ENCODE measurements around the gene STXBP5. TPM values are rescaled to one million over a fixed set of nuclear protein-coding genes. Genes with fewer than 3 reads are reported as not detected.
A peak's percentile ranks its signal among the peaks of the same experiment; 100 is the strongest.

Gene STXBP5
- polyA plus RNA-seq (2011; rRNA removed) (17.8 and 23.6 TPM in 2 replicates), polyA plus RNA-seq (2017; fragmentation: RNase III; extraction: RNeasy Plus Mini Kit Qiagen cat#74134 plus additional on column Dnase treatment) (8.7 to 10.8 TPM (median 10.7 TPM) in 3 replicates), polyA minus RNA-seq (2011; rRNA and poly(A)+ RNA removed) (27.4 and 33.1 TPM in 2 replicates)
- polyA plus RNA-seq (2012; cell fraction: cytosol; rRNA removed), result 3.6 TPM in 2 replicates
- 2.5 and 3.6 TPM in 2 replicates for polyA plus RNA-seq (2012; cell fraction: nucleus; rRNA removed)

DNA sequence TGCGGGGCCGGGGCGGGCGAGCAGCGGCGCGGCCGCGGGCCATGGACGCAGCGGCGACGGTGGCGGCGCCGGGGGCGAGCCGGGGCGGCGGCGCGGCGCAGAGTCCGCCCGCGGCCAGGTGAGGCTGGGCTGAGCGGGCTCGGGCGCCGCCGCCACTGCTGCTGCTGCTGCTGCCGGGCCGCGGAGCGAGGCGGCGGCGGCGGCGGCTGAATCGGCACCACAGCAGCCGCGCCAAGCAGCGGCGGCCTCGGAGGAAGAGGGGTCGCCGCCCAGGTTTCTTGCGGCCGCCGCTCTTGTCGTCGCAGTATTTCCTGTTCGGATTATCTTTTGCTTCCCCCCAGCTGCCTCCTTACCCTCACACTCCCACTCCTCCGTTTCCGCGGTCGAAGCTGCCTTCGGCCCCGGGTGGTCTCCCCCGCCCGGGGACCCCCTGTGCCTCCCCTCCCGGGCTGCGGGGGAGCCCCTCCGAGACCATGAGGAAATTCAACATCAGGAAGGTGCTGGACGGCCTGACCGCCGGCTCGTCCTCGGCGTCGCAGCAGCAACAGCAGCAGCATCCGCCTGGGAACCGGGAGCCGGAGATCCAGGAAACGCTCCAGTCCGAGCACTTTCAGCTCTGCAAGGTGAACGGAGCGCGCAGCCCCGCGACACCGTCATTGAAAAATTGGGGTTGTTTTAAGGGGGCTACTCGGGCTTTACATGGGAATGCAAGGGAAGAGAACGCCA is at the start of gene STXBP5:
Gene STXBP5 (plus strand): TSS at position 358 of the 726 bp plus-strand sequence. CDS start 116 bp downstream, at position 474.
- CTCF ChIA-PET, result interaction anchor here (1.5 kb wide), 1 partner anchor 302 kb away, joined by 4 read pairs; no protein-coding TSS in a partner anchor
- Histone ChIP-seq H3K4me2 (peak within 1 kb of the TSS; percentile 71), H3K4me3 (peak within 1 kb of the TSS; percentile 84), H3K4me1 (peaks cover 19% of the 10 kb centered on the region; the same call in 2 of the 3 replicates), H3K9me3 (no peaks in the 10 kb centered on the region), H3K27ac (peak within 1 kb of the TSS; percentile 95 to 100)
- DNase-seq (ENCODE audit: low read depth in 1 of 2, low spot score in 1 of 2) (peak in 1 of 2 experiments; percentile 32), ATAC-seq (peak in 1 of 2 experiments; percentile 35; a peak in 3 of 6 replicates), FAIRE-seq (no peak)
- WGBS (ENCODE audit: missing lambda C conversion rate), result under 1% methylated on average over 30 of the region's 85 CpGs
- TF ChIP-seq, protein P1, sequence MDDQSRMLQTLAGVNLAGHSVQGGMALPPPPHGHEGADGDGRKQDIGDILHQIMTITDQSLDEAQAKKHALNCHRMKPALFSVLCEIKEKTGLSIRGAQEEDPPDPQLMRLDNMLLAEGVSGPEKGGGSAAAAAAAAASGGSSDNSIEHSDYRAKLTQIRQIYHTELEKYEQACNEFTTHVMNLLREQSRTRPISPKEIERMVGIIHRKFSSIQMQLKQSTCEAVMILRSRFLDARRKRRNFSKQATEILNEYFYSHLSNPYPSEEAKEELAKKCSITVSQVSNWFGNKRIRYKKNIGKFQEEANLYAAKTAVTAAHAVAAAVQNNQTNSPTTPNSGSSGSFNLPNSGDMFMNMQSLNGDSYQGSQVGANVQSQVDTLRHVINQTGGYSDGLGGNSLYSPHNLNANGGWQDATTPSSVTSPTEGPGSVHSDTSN (IDR thresholded peaks at IDR 0.05), result no peak
- TF ChIP-seq RARB (CRISPR knock-in tag; IDR thresholded peaks at IDR 0.05), result no peak
- no peak for TF ChIP-seq TFCP2L1 (CRISPR knock-in tag; IDR thresholded peaks at IDR 0.05)
- no peak for TF ChIP-seq CHD4 (IDR thresholded peaks at IDR 0.05; ENCODE audit: borderline replicate concordance)
- peak in 1 of 2 experiments; percentile 4; a peak in 1 of 5 replicates for TF ChIP-seq JUN (IDR thresholded peaks at IDR 0.05)
- POLR2A ChIA-PET, result interaction anchor here (0.7 to 0.9 kb wide), 3 partner anchors 13 to 69 kb away, joined by 3 to 4 read pairs (median 3); no protein-coding TSS in a partner anchor

DNA sequence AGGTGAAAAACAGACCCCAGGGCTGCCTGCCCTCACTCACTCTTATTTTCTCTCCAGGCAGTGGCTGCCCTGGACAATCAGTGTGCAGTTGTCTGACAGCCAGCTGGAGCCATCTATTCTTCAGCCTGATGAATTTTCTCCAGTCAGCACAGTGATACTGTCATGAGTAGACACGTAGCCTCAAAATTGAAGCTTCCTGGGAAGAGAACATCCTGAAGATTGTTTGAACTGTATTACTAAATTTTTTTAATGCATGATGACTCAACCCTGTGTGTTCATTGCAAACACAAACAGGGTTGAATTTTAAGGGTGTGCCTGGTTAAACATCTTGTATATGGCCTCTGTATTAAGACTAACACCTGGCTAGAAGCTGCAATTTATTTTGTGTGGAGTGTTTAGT is 49.8 kb upstream of the STXBP5 start:
- no peaks in the 10 kb centered on the region for H3K9me3 ChIP-seq
- ChIA-PET POLR2A (interaction anchor here (0.9 kb wide), 1 partner anchor 13 kb away, joined by 3 read pairs; no protein-coding TSS in a partner anchor), CTCF (no interaction called here)
- 7% methylated on average over 1 of the region's 1 CpG for WGBS (ENCODE audit: missing lambda C conversion rate)
- H3K4me1 ChIP-seq, result peaks cover 40% of the 10 kb centered on the region
- ATAC-seq (peak; percentile 89 to 90), DNase-seq (ENCODE audit: low read depth in 1 of 2, low spot score in 1 of 2) (peak in 1 of 2 experiments; percentile 70), FAIRE-seq (no peak)
- TF ChIP-seq HEYL (CRISPR knock-in tag; IDR thresholded peaks at IDR 0.05) (no peak), MAFK (IDR thresholded peaks at IDR 0.05; ENCODE audit: partially characterized antibody) (peak; percentile 70), JUNB (IDR thresholded peaks at IDR 0.05) (peak; percentile 78), CEBPB (IDR thresholded peaks at IDR 0.05) (peak; percentile 23 to 60; a peak in 2 of 4 replicates), FOSL2 (IDR thresholded peaks at IDR 0.05) (peak; percentile 41; the same call in 1 of the 2 replicates), FOSL2 (CRISPR knock-in tag; IDR thresholded peaks at IDR 0.05) (peak; percentile 59), SMC3 (IDR thresholded peaks at IDR 0.05) (0 out of 3 replicates have a peak, but pooled peaks have one; percentile 14)
- TF ChIP-seq, protein P2, sequence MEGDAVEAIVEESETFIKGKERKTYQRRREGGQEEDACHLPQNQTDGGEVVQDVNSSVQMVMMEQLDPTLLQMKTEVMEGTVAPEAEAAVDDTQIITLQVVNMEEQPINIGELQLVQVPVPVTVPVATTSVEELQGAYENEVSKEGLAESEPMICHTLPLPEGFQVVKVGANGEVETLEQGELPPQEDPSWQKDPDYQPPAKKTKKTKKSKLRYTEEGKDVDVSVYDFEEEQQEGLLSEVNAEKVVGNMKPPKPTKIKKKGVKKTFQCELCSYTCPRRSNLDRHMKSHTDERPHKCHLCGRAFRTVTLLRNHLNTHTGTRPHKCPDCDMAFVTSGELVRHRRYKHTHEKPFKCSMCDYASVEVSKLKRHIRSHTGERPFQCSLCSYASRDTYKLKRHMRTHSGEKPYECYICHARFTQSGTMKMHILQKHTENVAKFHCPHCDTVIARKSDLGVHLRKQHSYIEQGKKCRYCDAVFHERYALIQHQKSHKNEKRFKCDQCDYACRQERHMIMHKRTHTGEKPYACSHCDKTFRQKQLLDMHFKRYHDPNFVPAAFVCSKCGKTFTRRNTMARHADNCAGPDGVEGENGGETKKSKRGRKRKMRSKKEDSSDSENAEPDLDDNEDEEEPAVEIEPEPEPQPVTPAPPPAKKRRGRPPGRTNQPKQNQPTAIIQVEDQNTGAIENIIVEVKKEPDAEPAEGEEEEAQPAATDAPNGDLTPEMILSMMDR (IDR thresholded peaks at IDR 0.05), result no peak
- peak overlapping the region; percentile 73 to 77; a peak in 5 of 6 replicates for H3K27ac ChIP-seq
- peak overlapping the region; percentile 59 for H3K4me2 ChIP-seq
- H3K4me3 ChIP-seq, result no peak overlapping the region

DNA sequence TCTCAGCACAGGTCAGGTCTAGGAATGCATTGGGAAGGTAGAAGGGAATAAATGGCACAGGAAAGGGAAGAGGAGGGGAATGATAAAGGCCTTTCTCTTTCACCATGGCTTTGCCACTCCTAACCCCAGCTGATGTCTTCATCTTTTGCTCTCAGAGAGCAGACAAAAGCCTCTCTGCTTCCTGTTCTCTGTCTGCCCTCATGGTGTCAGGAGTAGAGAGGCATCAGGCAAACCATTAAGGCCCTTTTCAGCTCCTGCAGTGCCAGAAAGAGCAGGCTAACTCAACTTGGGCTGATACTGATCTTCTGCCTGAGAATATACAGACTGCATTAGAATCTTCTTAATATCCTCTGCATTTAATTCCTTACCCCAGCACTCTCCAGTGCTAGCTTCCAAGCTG is 48.0 kb upstream of the STXBP5 start:
- no peak for DNase-seq (ENCODE audit: low read depth in 1 of 2, low spot score in 1 of 2)
- Histone ChIP-seq H3K4me2 (peak overlapping the region; percentile 47), H3K4me1 (peaks cover 40% of the 10 kb centered on the region), H3K9me3 (no peaks in the 10 kb centered on the region), H3K4me3 (no peak overlapping the region), H3K27ac (peak overlapping the region; percentile 68 to 72)
- POLR2A ChIA-PET, result interaction anchor here (1.1 kb wide), 1 partner anchor 47 kb away, joined by 3 read pairs; no protein-coding TSS in a partner anchor
- TF ChIP-seq CHD4 (IDR thresholded peaks at IDR 0.05; ENCODE audit: borderline replicate concordance), result no peak
- no peak for TF ChIP-seq RCOR1 (IDR thresholded peaks at IDR 0.05; ENCODE audit: low read depth, low read length)
- TF ChIP-seq FOSB (CRISPR knock-in tag; IDR thresholded peaks at IDR 0.05), result no peak
- no peak for TF ChIP-seq TFCP2L1 (CRISPR knock-in tag; IDR thresholded peaks at IDR 0.05)
- TF ChIP-seq MAFK (IDR thresholded peaks at IDR 0.05; ENCODE audit: partially characterized antibody), result no peak
- TF ChIP-seq MAZ (IDR thresholded peaks at IDR 0.05; ENCODE audit: borderline replicate concordance, low read depth, low read length), result no peak
- TF ChIP-seq HEYL (CRISPR knock-in tag; IDR thresholded peaks at IDR 0.05), result no peak
- TF ChIP-seq JUN (IDR thresholded peaks at IDR 0.05), result no peak
- TF ChIP-seq NPAS2 (CRISPR knock-in tag; IDR thresholded peaks at IDR 0.05; ENCODE audit: borderline replicate concordance), result no peak
- no peak for TF ChIP-seq HOXB5 (CRISPR knock-in tag; IDR thresholded peaks at IDR 0.05)
- TF ChIP-seq MYC (IDR thresholded peaks at IDR 0.05; ENCODE audit: borderline replicate concordance, low read length), result no peak
- no peak for TF ChIP-seq ZNF302 (CRISPR knock-in tag; IDR thresholded peaks at IDR 0.05)
- no peak for TF ChIP-seq JUNB (IDR thresholded peaks at IDR 0.05)
- TF ChIP-seq TP53 (CRISPR knock-in tag; IDR thresholded peaks at IDR 0.05), result no peak
- TF ChIP-seq SREBF2 (IDR thresholded peaks at IDR 0.05), result no peak
- TF ChIP-seq NR3C1 (IDR thresholded peaks at IDR 0.05), result no peak
- TF ChIP-seq ZC3H11A (IDR thresholded peaks at IDR 0.05), result no peak
- TF ChIP-seq, protein P3, sequence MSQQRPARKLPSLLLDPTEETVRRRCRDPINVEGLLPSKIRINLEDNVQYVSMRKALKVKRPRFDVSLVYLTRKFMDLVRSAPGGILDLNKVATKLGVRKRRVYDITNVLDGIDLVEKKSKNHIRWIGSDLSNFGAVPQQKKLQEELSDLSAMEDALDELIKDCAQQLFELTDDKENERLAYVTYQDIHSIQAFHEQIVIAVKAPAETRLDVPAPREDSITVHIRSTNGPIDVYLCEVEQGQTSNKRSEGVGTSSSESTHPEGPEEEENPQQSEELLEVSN (IDR thresholded peaks at IDR 0.05; ENCODE audit: borderline replicate concordance, low read depth), result no peak
- TF ChIP-seq, protein P4, sequence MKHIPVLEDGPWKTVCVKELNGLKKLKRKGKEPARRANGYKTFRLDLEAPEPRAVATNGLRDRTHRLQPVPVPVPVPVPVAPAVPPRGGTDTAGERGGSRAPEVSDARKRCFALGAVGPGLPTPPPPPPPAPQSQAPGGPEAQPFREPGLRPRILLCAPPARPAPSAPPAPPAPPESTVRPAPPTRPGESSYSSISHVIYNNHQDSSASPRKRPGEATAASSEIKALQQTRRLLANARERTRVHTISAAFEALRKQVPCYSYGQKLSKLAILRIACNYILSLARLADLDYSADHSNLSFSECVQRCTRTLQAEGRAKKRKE (CRISPR knock-in tag; IDR thresholded peaks at IDR 0.05; ENCODE audit: low read depth), result no peak
- peak in 1 of 2 experiments; percentile 29; a peak in 3 of 6 replicates for ATAC-seq
- CTCF ChIA-PET, result interaction anchor here (0.6 kb wide), 1 partner anchor 67 kb away, joined by 3 read pairs; no protein-coding TSS in a partner anchor
- FAIRE-seq, result no peak

All from A549 (cell line).